A549 (cell line): Measurements from ENCODE around the gene ANKRD10.

ENCODE experiments used
- BHLHE40 ChIP-seq: IDR thresholded peaks from 2 replicates; pipeline ENCODE4 v1.6.1; 2012; ENCODE audit warnings: low read depth, low read length, inconsistent platforms
- CHD2 ChIP-seq: fragments of 150-350 bp; IDR thresholded peaks from 2 replicates; pipeline ENCODE4 v1.6.1; 2014; ENCODE audit warnings: low read length; ENCODE audit not compliant: partially characterized antibody
- CHD4 ChIP-seq: fragments of 200-600 bp; sonication (generic); IDR thresholded peaks from 2 replicates; pipeline ENCODE4 v1.6.1; 2016; ENCODE audit warnings: antibody characterized with exemption, mild to moderate bottlenecking, borderline replicate concordance
- CTCF ChIP-seq: fragments of >200 bp; sonication (Bioruptor Twin); formaldehyde crosslinking; IDR thresholded peaks from 3 replicates; pipeline ENCODE4 v1.5.1; 2016
- EP300 ChIP-seq, 2 experiments: fragments of >200 bp; sonication (Bioruptor Twin); formaldehyde crosslinking; IDR thresholded peaks; 2 replicates in 1 of 2; 3 replicates in 1 of 2; pipeline ENCODE4 v1.6.1; 2016 to 2017
- JUN ChIP-seq, 2 experiments: fragments of >200 bp; sonication (Bioruptor Twin); formaldehyde crosslinking; IDR thresholded peaks; 2 replicates in 1 of 2; 3 replicates in 1 of 2; pipeline ENCODE4 v1.6.1; 2016 to 2017
- PBX3 ChIP-seq: IDR thresholded peaks from 2 replicates; pipeline ENCODE4 v1.6.1; 2012
- POLR2A ChIP-seq: IDR thresholded peaks from 2 replicates; pipeline ENCODE4 v1.6.1; 2012; ENCODE audit warnings: mild to moderate bottlenecking, low read length
- RFX5 ChIP-seq: fragments of 450-650 bp; IDR thresholded peaks from 2 replicates; pipeline ENCODE4 v1.7.1; 2014; ENCODE audit warnings: antibody characterized with exemption, mild to moderate bottlenecking, moderate library complexity
- RNF2 ChIP-seq: fragments of 200-600 bp; sonication (generic); IDR thresholded peaks from 2 replicates; pipeline ENCODE4 v1.6.1; 2016; ENCODE audit warnings: low read depth, mild to moderate bottlenecking, antibody characterized with exemption, moderate library complexity, borderline replicate concordance
- SMC3 ChIP-seq: fragments of >200 bp; sonication (Bioruptor Twin); formaldehyde crosslinking; IDR thresholded peaks from 3 replicates; pipeline ENCODE4 v1.6.1; 2018; ENCODE audit warnings: inconsistent platforms
- ZFP36 ChIP-seq: fragments of 450-650 bp; IDR thresholded peaks from 2 replicates; pipeline ENCODE4 v1.6.1; 2014; ENCODE audit warnings: borderline replicate concordance; ENCODE audit not compliant: partially characterized antibody

DNA sequence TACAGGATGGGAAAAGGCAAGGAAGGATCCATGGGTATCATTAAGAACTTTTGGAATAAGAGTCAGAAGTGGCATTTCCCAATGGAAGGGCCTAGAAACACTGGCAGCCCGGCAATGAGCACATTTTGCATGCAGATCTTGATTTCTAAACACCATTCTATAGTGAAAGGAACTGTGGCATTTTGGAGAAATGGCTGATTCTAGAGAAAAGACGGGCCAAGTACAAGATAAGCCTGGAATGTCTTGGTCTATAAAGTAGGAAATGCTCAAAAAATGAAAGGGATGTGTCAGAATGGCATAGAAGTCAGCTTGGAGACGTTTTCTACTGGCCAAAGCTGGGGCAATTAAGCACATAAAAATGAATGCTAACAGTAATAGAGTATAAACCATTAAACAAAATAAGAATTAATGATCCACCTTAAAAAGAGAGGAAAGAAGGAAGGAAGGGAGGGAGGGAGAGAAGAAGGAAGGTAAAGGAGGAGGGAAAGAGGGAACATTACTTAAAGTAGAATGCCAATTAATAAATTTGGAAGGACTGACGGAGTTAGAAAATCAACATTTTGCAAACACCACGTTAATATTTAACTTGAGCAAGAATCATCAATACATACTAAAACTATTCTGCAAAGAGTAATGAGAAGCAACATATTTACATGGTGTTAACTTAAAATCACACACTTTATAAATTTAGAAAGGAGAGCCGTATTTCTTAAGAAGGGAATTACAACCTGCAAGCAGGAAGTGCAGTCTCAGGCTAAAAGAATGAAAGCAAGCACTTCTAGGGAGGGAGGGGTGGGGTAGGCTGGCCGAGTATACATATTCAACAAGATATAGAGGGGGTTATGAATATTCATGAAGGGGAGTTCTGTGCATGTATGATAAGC lies 78.9 kb downstream of the ANKRD10 start:
- TF ChIP-seq RFX5 = no peak
- TF ChIP-seq EP300 (IDR thresholded peaks at IDR 0.05) = no peak
- TF ChIP-seq CHD2 = no peak
- TF ChIP-seq RNF2 = no peak
- TF ChIP-seq PBX3 = no peak
- TF ChIP-seq BHLHE40 = no peak
- no peak for TF ChIP-seq JUN (IDR thresholded peaks at IDR 0.05)
- no peak for TF ChIP-seq CTCF
- TF ChIP-seq CHD4 = no peak
- no peak for TF ChIP-seq POLR2A
- TF ChIP-seq SMC3 = no peak
- TF ChIP-seq ZFP36 = no peak
